NB4 (cell line): ENCODE data around the gene SAMD1.
A peak's percentile ranks its signal among the peaks of the same experiment; 100 is the strongest.

Source experiments
- DNase-seq: peaks from one replicate; pipeline ENCODE4 v3.0.0; 2010; ENCODE audit warnings: low read depth
- H3K4me3 ChIP-seq: one replicate; pipeline ENCODE4 v1.5.1; 2011; ENCODE audit warnings: mild to moderate bottlenecking, low read depth, low read length, moderate library complexity
- MYC ChIP-seq: IDR thresholded peaks from 2 replicates; pipeline ENCODE4 v1.6.1; 2011; ENCODE audit warnings: low read depth, low read length
- POLR2A ChIP-seq: IDR thresholded peaks from 2 replicates; pipeline ENCODE4 v1.6.1; 2011; ENCODE audit warnings: mild to moderate bottlenecking; ENCODE audit not compliant: insufficient read length; ENCODE audit errors: extremely low read depth
- TF ChIP-seq, protein P1 (sequence below): IDR thresholded peaks from one replicate; pipeline ENCODE4 v1.5.1; 2012; ENCODE audit warnings: low read depth, low read length
- TF ChIP-seq, protein P2 (sequence below): IDR thresholded peaks from 2 replicates; pipeline ENCODE4 v1.6.1; 2011; ENCODE audit warnings: low read depth, low read length

Gene SAMD1

DNA sequence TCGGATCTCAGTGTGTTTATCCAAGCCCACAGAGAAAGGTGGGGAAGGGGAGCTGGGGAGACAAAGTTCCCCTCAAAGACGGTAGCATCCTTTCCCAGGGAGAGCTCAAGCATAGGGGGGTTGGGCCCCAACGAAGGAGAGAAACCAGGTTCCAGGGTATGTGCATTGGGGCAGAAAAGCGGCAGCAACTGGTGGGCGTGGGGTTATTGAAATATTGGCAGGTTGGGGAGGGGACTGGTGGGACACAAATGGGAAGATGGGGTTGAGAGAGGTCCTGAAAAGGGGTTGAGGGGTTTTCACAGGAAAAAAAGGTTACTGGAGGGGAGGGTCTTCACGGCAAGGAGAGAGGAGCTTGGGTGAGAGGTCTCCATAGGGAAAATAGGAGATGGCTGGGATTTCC is 44.8 kb upstream of the SAMD1 start:
- no peak for TF ChIP-seq MYC

GRCh38 chr19:14127929-14128509 is 37.5 kb upstream of the SAMD1 start:
- no peak for DNase-seq
- TF ChIP-seq POLR2A (no peak), MYC (no peak)
- TF ChIP-seq, protein P1, sequence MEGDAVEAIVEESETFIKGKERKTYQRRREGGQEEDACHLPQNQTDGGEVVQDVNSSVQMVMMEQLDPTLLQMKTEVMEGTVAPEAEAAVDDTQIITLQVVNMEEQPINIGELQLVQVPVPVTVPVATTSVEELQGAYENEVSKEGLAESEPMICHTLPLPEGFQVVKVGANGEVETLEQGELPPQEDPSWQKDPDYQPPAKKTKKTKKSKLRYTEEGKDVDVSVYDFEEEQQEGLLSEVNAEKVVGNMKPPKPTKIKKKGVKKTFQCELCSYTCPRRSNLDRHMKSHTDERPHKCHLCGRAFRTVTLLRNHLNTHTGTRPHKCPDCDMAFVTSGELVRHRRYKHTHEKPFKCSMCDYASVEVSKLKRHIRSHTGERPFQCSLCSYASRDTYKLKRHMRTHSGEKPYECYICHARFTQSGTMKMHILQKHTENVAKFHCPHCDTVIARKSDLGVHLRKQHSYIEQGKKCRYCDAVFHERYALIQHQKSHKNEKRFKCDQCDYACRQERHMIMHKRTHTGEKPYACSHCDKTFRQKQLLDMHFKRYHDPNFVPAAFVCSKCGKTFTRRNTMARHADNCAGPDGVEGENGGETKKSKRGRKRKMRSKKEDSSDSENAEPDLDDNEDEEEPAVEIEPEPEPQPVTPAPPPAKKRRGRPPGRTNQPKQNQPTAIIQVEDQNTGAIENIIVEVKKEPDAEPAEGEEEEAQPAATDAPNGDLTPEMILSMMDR, result no peak
- TF ChIP-seq, protein P2, sequence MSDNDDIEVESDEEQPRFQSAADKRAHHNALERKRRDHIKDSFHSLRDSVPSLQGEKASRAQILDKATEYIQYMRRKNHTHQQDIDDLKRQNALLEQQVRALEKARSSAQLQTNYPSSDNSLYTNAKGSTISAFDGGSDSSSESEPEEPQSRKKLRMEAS, result no peak
- H3K4me3 ChIP-seq, result no peak overlapping the region

More for the DNA sequence above, 44.8 kb upstream of the SAMD1 start:
- H3K4me3 ChIP-seq, result peak overlapping the region; percentile 70
- no peak for DNase-seq

GRCh38 chr19:14127176-14127575 is 36.6 kb upstream of the SAMD1 start:
- TF ChIP-seq, protein P2, result no peak
- no peak for TF ChIP-seq POLR2A
- TF ChIP-seq MYC, result no peak
- TF ChIP-seq, protein P1, result no peak
- DNase-seq, result no peak
- no peak overlapping the region for H3K4me3 ChIP-seq

GRCh38 chr19:14122924-14123323 is 32.4 kb upstream of the SAMD1 start:
- H3K4me3 ChIP-seq, result no peak overlapping the region
- no peak for TF ChIP-seq POLR2A
- TF ChIP-seq, protein P1, result no peak
- no peak for TF ChIP-seq MYC
- TF ChIP-seq, protein P2, result no peak
- DNase-seq, result no peak

- H3K4me3 ChIP-seq, result no peak overlapping the region
- DNase-seq, result no peak
- TF ChIP-seq POLR2A (no peak), MYC (no peak)
- TF ChIP-seq, protein P1, result no peak
- TF ChIP-seq, protein P2, result no peak
Observed at GRCh38 chr19:14120497-14120780, 29.9 kb upstream of the SAMD1 start.

DNA sequence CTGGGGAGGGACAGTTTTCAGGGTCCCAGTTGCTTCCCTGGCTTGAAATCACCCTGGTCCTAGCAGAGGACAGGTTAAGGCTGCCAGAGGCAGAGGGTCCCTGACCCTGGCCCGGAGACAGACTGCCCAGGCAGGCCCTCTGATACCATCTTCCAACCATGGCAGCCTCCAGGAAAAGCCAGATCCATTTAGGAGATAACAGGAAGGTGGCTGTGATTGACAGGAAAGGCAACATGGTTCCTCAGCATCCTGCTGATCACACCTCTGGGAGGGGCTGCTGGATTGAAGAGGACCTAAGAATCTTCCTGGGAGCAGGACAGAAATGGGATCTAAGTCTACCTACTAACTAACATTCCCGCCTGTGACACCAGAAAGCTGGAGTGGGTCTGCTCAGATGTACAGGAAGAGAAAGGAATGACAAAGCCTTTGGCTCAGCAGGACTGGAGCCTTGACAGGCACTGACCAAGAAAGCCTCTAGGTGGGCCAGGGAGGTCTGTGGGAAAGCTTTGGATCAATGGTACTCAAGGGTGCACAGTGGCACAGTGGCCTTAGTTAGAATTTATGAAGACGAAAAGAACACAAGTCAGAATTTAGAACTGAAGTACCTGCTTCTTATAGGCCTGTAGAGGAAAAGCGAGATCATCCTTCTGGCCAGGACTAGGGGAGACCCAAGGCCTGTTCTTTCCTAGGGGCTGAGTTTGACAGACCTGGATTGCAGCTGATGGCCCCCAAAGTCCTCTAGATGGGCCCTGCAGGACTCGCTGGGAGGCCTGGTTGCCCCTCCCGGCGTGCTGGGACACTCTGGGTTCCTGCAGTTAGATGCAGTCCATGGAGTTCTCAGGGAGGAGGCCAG is 29.3 kb upstream of the SAMD1 start:
- H3K4me3 ChIP-seq, result peak overlapping the region; percentile 54
- no peak for DNase-seq
- TF ChIP-seq, protein P2, result no peak
- TF ChIP-seq, protein P1, result no peak
- TF ChIP-seq POLR2A, result no peak
- TF ChIP-seq MYC, result no peak
